ENCODE measurements around the gene CAPN13.

Gene CAPN13

DNA sequence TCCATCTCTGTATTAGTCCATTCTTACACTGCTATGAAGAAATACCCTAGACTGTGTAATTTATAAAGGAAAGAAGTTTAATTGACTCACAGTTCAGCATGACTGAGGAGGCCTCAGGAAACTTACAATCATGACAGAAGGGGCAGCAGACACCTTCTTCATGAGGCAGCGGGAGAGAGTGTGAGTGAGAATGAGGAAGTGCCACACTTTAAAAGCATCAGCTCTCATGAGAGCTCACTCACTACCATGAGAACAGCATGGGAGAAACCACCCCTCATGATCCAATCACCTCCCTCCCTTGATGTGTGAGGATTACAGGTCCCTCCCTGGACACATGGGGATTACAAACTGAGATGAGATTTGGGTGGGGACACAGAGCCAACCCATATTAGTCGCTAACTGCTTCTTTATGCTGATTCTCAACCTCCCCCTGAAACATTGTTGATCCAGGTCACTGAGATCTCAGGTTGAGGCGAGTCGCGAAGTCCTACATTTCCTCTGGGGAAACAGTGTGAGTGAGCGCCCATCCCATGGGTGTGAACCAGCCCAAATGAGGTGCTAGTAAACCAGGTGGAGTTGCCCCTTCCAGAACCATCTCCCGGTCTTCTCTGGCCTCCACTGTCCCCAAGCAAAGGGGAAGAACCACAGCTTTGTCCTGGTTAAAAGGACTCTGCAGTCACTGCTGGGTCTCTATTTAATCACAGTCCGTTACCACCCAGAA, 123.8 kb downstream of the CAPN13 start:
- DNase-seq (ENCODE audit: low read depth) = no peak

DNA sequence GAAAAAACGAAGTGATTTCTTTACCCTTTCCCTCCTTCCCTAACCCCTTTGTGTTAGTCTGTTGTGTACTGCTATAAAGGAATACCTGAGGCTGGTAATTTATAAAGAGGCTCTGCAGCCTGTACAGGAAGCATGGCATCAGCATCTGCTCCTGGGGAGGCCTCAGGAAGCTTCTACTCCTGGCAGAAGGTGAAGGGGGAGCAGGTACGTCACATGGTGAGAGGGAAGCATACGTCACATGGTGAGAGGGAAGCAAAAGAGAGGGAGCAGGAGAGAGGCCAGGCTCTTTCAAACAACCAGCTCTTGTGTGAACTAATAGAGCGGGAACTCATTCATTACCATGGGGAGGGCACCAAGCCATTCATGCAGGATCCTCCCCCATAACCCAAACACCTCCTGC, 126.2 kb downstream of the CAPN13 start:
- DNase-seq (ENCODE audit: low read depth) = no peak

DNA sequence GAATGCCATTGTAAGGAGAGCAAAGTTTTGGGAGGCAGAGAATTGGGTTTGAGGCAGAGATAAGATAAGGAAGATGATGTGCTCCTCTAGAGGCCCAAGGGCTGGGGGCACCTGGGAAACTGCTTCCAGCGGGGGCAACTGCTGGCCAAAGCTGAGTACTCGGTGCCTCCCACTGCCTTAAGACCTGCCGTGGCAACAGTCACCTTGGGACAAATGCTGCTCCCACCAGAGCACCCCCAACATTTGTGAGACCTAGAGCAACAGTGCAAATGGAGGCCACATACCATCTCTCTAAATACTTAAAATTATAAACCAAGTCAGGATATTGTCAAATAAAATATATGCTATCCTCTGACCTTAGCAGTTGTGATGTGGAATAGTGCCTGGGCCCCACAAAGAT, 127.1 kb downstream of the CAPN13 start:
- DNase-seq (ENCODE audit: low read depth) = no peak

DNA sequence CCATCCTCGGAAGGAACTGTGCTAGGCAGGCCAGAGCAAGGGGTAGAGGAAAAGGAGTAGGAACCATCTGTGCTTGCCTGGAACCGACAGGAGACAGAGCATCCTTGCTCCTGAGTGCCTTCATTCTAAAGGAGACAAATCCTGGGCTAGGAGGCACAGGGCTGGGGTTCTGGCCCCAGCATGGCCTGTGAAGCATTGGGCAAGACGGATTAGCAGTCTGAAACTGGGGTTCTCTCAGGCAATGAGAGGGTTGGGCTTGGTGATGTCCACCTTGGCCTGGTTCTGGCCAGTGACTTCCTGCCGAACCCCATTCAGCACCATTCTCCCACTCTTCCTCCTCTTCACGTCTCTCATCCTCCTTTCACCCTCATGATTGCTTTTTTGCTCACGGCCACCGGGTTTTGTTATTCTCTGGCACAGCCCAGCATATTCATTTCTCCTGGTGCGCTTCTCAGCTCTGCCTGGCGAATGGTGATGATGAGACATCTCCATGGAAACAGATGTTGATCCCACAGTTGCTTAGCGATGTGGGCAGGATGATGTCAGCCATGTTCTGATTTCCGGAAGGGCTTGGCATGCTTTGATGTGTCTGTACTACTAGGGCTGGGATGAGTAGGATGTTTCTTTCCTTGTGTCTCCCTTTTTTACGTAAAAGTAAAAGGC, 127.7 kb downstream of the CAPN13 start:
- no peak for DNase-seq (ENCODE audit: low read depth)

DNA sequence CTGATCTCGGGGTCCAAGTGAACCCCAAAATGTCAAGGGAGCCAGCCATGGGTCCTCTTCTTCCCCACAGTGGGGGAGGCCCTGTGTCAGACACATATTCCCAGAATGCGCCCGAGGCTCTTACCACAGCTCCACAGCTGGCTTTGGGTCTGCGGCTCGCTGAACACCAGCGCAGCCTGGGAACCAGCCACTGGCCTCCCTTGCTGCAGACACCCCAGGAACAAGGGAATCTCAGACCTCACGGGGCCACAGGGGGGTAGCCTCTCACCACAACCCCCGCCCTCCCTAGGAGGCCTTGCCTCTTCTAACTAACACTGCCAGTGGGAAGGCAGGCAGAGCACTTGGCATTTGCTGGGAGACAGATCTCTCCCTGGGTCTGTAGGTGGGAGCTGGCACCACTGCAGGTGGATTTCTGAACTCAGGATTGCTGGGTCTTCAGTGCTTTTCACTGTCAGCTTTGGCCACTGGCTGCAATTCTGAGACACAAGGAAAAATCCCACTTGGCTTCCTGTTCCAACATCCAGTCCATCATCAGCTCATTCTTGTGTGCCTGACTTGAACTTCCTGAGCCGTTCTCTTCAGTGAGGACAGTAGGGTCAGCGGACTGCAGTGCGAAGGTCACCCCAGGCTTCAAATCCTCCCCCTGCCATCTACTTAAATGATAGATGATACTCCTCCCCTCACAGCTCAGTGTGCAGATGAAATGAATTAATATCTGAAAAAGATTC, 128.7 kb downstream of the CAPN13 start:
- DNase-seq (ENCODE audit: low read depth) = no peak

DNA sequence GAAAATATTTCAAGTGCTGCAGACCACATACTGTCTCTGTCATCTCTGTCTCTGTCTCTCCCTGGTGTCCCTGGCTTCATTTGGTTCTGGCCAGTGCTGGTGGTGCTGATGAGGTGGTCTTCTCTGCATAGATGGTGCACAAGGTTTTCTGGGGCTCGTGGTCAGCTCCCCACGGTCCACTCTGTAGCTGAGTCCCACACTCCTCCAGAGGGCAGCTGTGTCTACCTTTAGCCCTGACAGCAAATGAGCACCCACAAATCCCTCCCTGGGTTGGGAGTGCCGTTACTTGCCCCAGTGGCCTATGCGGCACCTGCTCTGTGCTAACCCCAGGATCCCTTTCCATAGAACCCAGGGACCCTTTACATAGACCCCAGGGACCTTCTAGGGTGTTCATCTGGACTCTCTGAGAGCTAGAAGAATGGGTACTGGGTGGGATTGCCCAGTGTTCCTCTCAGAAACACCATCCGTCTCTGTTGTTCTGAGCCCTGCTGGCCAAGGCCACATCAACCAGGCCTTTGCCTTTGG, 129.3 kb downstream of the CAPN13 start:
- no peak for DNase-seq (ENCODE audit: low read depth)

DNA sequence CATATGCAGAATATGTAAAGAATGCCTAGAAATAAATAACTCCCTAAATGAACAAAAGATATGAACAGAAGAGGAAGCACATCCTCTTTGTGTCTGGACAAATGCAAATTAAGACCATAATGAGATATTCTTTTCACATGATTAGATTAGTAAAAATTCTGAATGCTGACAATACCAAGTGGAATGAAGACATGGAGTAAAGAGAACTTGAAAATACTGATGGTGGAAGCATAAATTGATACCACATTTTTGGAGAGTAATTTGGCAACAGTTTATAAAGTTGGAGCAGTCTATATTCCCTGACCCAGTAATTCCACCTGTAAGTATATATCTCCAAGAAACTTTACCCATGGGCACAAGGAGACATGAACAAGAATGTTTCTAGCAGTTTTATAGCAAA, 130.0 kb downstream of the CAPN13 start:
- DNase-seq (ENCODE audit: low read depth) = no peak

DNA sequence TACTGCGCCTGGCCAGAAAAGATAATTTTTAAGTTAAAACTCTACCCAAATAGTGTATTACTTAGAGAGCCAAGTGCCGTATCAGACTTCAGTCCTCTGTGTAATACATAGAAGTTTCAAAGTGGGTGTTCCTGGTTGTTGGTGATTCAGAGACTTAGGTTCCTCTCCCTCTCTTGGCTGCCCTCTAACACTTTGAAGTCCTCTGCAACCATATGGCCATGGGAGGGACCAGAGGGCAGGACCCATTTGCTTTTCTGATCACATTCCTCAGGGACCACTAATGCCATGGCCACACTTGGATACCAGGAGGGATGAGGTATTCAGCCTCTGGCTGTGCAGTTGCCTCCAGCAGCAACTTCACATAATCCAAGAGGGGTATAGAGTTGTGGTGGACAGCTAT, 131.5 kb downstream of the CAPN13 start:
- DNase-seq (ENCODE audit: low read depth) = no peak

DNA sequence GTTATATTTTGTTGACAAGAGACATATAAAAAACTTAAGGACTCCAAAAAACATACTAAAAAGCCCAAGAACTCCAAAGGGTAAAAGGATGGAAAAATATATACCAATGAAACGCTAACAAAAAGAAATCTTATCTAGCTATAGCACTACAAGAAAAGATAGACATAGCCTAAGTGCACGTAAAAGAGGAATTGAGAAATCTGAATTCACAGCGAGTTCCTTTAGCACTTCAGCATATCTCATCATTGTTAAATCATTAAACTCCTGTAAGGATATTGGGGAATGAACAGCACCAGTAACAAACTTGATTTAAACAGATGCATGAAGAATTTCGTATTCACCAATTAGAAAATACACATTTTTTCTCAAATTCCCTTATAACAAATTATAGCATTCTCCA, 134.1 kb downstream of the CAPN13 start:
- DNase-seq (ENCODE audit: low read depth) = no peak
